K562 (cell line): Measurements from ENCODE around the gene NR2C2AP. TPM values are rescaled to one million over a fixed set of nuclear protein-coding genes. Genes with fewer than 3 reads are reported as not detected.

Experiments
- ATAC-seq: fragments of 200-7000 bp; cut with Tn5 transposase; 3 replicates; pipeline ENCODE4 v1.9.1; 2020; ENCODE audit warnings: moderate library complexity
- BruUV-seq: library from RNA; stranded (reverse); fragments of 400-500 nt; replicated peaks from 2 replicates; lab custom pipeline; 2021; lab: Mats Ljungman, UMichigan
- CTCF ChIA-PET: fragments of 300-600 bp; formaldehyde crosslinking; extraction: SDS; loops from one replicate; lab custom pipeline; 2021; ENCODE audit warnings: low intra/inter-chr PET ratio; lab: Yijun Ruan, JAX
- POLR2A ChIA-PET: fragments of 300-600, 350-650 bp; sonication (Branson Sonifier 250); formaldehyde crosslinking; extraction: SDS; loops from one replicate; lab custom pipeline; 2021; ENCODE audit warnings: antibody characterized with exemption, inconsistent platforms; lab: Yijun Ruan, JAX
- DNase-seq, 4 experiments: peaks; one replicate each; pipeline versions ENCODE4 v3.0.0 to v3.0.0-alpha.2; 2011 to 2018; ENCODE audit warnings: low spot score in 3 of 4, mixed read lengths in 3 of 4; ENCODE audit errors: extremely low read depth in 1 of 4
- FAIRE-seq: peaks from 2 replicates; lab custom pipeline; 2011; peaks lifted over from hg19 to GRCh38; lab: Jason Lieb, UNC
- H2AFZ ChIP-seq: 2 replicates; pipeline ENCODE4 v1.6.0; 2011; ENCODE audit warnings: low read depth, low read length, control low read depth, inconsistent platforms
- H3K27ac ChIP-seq: fragments of 200-600 bp; 3 replicates; pipeline ENCODE4 v1.8.0; 2011; ENCODE audit warnings: low read depth, mild to moderate bottlenecking, control low read depth, inconsistent platforms, low read length, moderate library complexity, mixed read lengths; ENCODE audit errors: extremely low read depth
- H3K27me3 ChIP-seq, 2 experiments: fragments of 300-600 bp in 1 of 2; 2 replicates in 1 of 2; 3 replicates in 1 of 2; pipeline versions ENCODE4 v1.6.0 to v1.8.0; 2011; ENCODE audit warnings: inconsistent platforms in 2 of 2, low read length in 2 of 2, mild to moderate bottlenecking in 1 of 2, mixed read lengths in 1 of 2, moderate library complexity in 1 of 2; ENCODE audit not compliant: control insufficient read depth in 2 of 2, insufficient read depth in 2 of 2
- H3K36me3 ChIP-seq: fragments of 300-600 bp; 3 replicates; pipeline ENCODE4 v1.8.0; 2011; ENCODE audit warnings: mild to moderate bottlenecking, low read length, inconsistent platforms; ENCODE audit not compliant: control insufficient read depth, insufficient read depth
- H3K4me1 ChIP-seq, 2 experiments: fragments of 200-600 bp in 1 of 2; replicated peaks in 1 of 2; 2 replicates in 1 of 2; 3 replicates in 1 of 2; pipeline versions ENCODE4 v1.5.1 to v1.8.0; 2011; ENCODE audit warnings: inconsistent platforms in 2 of 2, low read length in 2 of 2, mild to moderate bottlenecking in 1 of 2, mixed read lengths in 1 of 2, moderate library complexity in 1 of 2; ENCODE audit not compliant: control insufficient read depth in 2 of 2, insufficient read depth in 2 of 2
- H3K4me2 ChIP-seq: 2 replicates; pipeline ENCODE4 v1.6.1; 2011; ENCODE audit warnings: low read length, control low read depth, inconsistent platforms, mixed read lengths; ENCODE audit not compliant: insufficient read depth
- H3K4me3 ChIP-seq: fragments of 200-600 bp; sonication (generic), shearing (Covaris generic); 2 replicates; pipeline ENCODE4 v1.5.1; 2016; ENCODE audit warnings: control low read depth, inconsistent platforms
- H3K79me2 ChIP-seq: fragments of 200-600 bp; 3 replicates; pipeline ENCODE4 v1.8.0; 2011; ENCODE audit warnings: low read length, inconsistent platforms; ENCODE audit not compliant: control insufficient read depth, insufficient read depth
- H3K9ac ChIP-seq, 2 experiments: 2 replicates each; pipeline versions ENCODE4 v1.6.0 to v1.6.1; 2011; ENCODE audit warnings: low read depth in 2 of 2, low read length in 2 of 2, control low read depth in 1 of 2, inconsistent platforms in 1 of 2, mild to moderate bottlenecking in 1 of 2, mixed read lengths in 1 of 2; ENCODE audit not compliant: insufficient read depth in 1 of 2
- H3K9me1 ChIP-seq: one replicate; pipeline ENCODE4 v1.6.0; 2011; ENCODE audit warnings: inconsistent platforms, mild to moderate bottlenecking, low read length, moderate library complexity; ENCODE audit not compliant: control insufficient read depth, insufficient read depth
- H3K9me3 ChIP-seq: replicated peaks from 2 replicates; pipeline ENCODE4 v1.5.1; 2011; ENCODE audit warnings: low read depth, low read length, inconsistent platforms; ENCODE audit not compliant: control insufficient read depth, insufficient read depth
- H4K20me1 ChIP-seq: replicated peaks from 2 replicates; pipeline ENCODE4 v1.6.1; 2011; ENCODE audit warnings: low read length, inconsistent platforms, mixed read lengths; ENCODE audit not compliant: control insufficient read depth, insufficient read depth
- BCOR ChIP-seq: fragments of 450-650 bp; IDR thresholded peaks from 2 replicates; pipeline ENCODE4 v1.6.1; 2016
- BRD4 ChIP-seq: fragments of 200-600 bp; sonication (generic); IDR thresholded peaks from 2 replicates; pipeline ENCODE4 v1.6.1; 2017; ENCODE audit warnings: inconsistent platforms
- CAMTA2 ChIP-seq: fragments of 250-450 bp; sonication (Bioruptor Pico); conservative IDR thresholded peaks from 2 replicates; pipeline ENCODE4 v1.5.1; 2022
- FIP1L1 ChIP-seq: fragments of 200-400 bp; formaldehyde crosslinking; IDR thresholded peaks from 2 replicates; pipeline ENCODE4 v1.6.1; 2018; ENCODE audit warnings: mild to moderate bottlenecking, low read depth, low read length; ENCODE audit not compliant: poor library complexity, severe bottlenecking
- KDM1A ChIP-seq, 2 experiments: fragments of 450-650 bp; IDR thresholded peaks; 2 replicates each; pipeline ENCODE4 v1.6.1; 2016; ENCODE audit warnings: mild to moderate bottlenecking in 2 of 2
- KLF1 ChIP-seq: fragments of 450-650 bp; IDR thresholded peaks from 2 replicates; pipeline ENCODE4 v1.6.1; 2016; ENCODE audit warnings: missing genetic modification characterization, missing compliant biosample characterization
- MAFG ChIP-seq: fragments of 450-650 bp; conservative IDR thresholded peaks from 2 replicates; pipeline ENCODE4 v1.6.1; 2016; ENCODE audit warnings: missing genetic modification characterization, missing compliant biosample characterization
- MEF2A ChIP-seq: IDR thresholded peaks from 2 replicates; pipeline ENCODE4 v1.6.1; 2011; ENCODE audit warnings: low read depth, mild to moderate bottlenecking, low read length, moderate library complexity; ENCODE audit not compliant: control insufficient read depth
- NR0B1 ChIP-seq: fragments of 450-650 bp; IDR thresholded peaks from one replicate; pipeline ENCODE4 v1.6.1; 2018; ENCODE audit warnings: mild to moderate bottlenecking, moderate library complexity; ENCODE audit not compliant: partially characterized antibody
- RAD21 ChIP-seq, 2 experiments: fragments of 250-450 bp in 1 of 2; fragments of 450-650 bp in 1 of 2; sonication (Bioruptor Pico) in 1 of 2; formaldehyde crosslinking in 1 of 2; IDR thresholded peaks in 1 of 2; conservative IDR thresholded peaks in 1 of 2; 2 replicates each; pipeline versions ENCODE4 v1.4.0 to v1.8.0; 2020 to 2022; ENCODE audit warnings: mild to moderate bottlenecking in 2 of 2, moderate library complexity in 1 of 2
- RAD51 ChIP-seq: fragments of 450-650 bp; IDR thresholded peaks from 2 replicates; pipeline ENCODE4 v1.7.1; 2016; ENCODE audit warnings: low read depth, mild to moderate bottlenecking, borderline replicate concordance
- RBBP5 ChIP-seq: fragments of 200-600 bp; sonication (generic); IDR thresholded peaks from 2 replicates; pipeline ENCODE4 v1.6.1; 2012; ENCODE audit warnings: borderline replicate concordance, mild to moderate bottlenecking, low read length, control low read depth, inconsistent platforms; ENCODE audit not compliant: insufficient read depth, poor library complexity, severe bottlenecking
- RBM25 ChIP-seq: fragments of 200-400 bp; formaldehyde crosslinking; IDR thresholded peaks from 2 replicates; pipeline ENCODE4 v1.6.1; 2018; ENCODE audit warnings: low read length, low read depth, moderate library complexity; ENCODE audit not compliant: severe bottlenecking
- SMARCA5 ChIP-seq: fragments of 450-650 bp; IDR thresholded peaks from 2 replicates; pipeline ENCODE4 v1.6.1; 2016
- XRCC4 ChIP-seq: IDR thresholded peaks from one replicate; pipeline ENCODE4 v1.6.1; 2011; ENCODE audit not compliant: insufficient read depth, insufficient read length; ENCODE audit errors: extremely low read depth
- ZFP36 ChIP-seq: fragments of 150-350 bp; IDR thresholded peaks from 2 replicates; pipeline ENCODE4 v1.6.1; 2018; ENCODE audit warnings: low read length, low read depth; ENCODE audit not compliant: partially characterized antibody
- ZNF347 ChIP-seq: fragments of 450-650 bp; formaldehyde crosslinking; IDR thresholded peaks from 2 replicates; pipeline ENCODE4 v1.4.0; 2020; ENCODE audit warnings: low read depth, mild to moderate bottlenecking, moderate library complexity
- ZNF354B ChIP-seq: fragments of 250-450 bp; sonication (Bioruptor Pico); IDR thresholded peaks from 2 replicates; pipeline ENCODE4 v1.4.0; 2020
- ZSCAN29 ChIP-seq: fragments of 450-650 bp; IDR thresholded peaks from 2 replicates; pipeline ENCODE4 v1.6.1; 2017
- WGBS: fragments of 100-300 bp; shearing (Covaris generic); methylation state at CpG from one replicate; pipeline ENCODE4 v1.1.6; 2016; ENCODE audit warnings: low coverage, mixed read lengths; ENCODE audit not compliant: insufficient coverage; ENCODE audit errors: missing lambda C conversion rate; 5-methylcytosine and 5-hydroxymethylcytosine counted together
- in situ Hi-C: fragments of 300-500 bp; cut with MboI; formaldehyde crosslinking; loops from 4 replicates; pipeline ENCODE4 v1.15.0; 2018; ENCODE audit warnings: inconsistent platforms, mixed read lengths
- intact Hi-C: fragments of 100-400 bp; cut with micrococcal nuclease; formaldehyde crosslinking; loops from 2 replicates; pipeline ENCODE4 v1.14.2; 2022
- polyA plus RNA-seq, 8 experiments: library from polyadenylated mRNA; depleted of rRNA in 4 of 8; stranded (reverse) in 5 of 8; unstranded in 3 of 8; fragments of >200 nt; fragmentation: Nextera tagmentation in 2 of 8; fragmentation: Illumina TruSeq in 1 of 8; extraction: Ambion mirVana in 2 of 8; extraction: Trizol in 1 of 8; gene quantifications; 2 replicates each; pipeline versions ENCODE4 v1.2.1 to v1.2.3, GENCODE V29; 2011 to 2014; ENCODE audit warnings: inconsistent platforms in 1 of 8, missing spikeins in 1 of 8
- total RNA-seq, 7 experiments: library from RNA; depleted of rRNA in 6 of 7; stranded (reverse); fragments of >200 nt in 6 of 7; fragmentation: Illumina TruSeq in 2 of 7; extraction: Trizol in 2 of 7; gene quantifications; 2 replicates each; pipeline versions ENCODE4 v1.2.1 to v1.2.3, GENCODE V29; 2011 to 2021; ENCODE audit warnings: low replicate concordance in 1 of 7
- TF ChIP-seq, protein P1 (sequence below): fragments of 250-450 bp; sonication (Bioruptor Pico); IDR thresholded peaks from 2 replicates; pipeline ENCODE4 v1.4.0; 2020; ENCODE audit warnings: mild to moderate bottlenecking, moderate library complexity
- TF ChIP-seq, protein P2 (sequence below), 2 experiments: fragments of 450-650 bp; IDR thresholded peaks; 2 replicates each; pipeline ENCODE4 v1.6.1; 2016

The NR2C2AP gene
- total and polyA plus RNA-seq, 9 of the 15 experiments (the other 6 are each of a cell fraction or from before 2014, with no cell fraction given), result 23.7 to 77.4 (median 32.4) TPM

GRCh38 chr19:19165396-19165795 lies 37.8 kb downstream of the NR2C2AP start:
- Histone ChIP-seq H4K20me1 (peaks cover 8% of the 10 kb centered on the region), H3K36me3 (no peaks in the 10 kb centered on the region), H3K27me3 (no peaks in the 10 kb centered on the region), H3K4me1 (peaks cover 6 to 12% of the 10 kb centered on the region in 2 experiments; a peak in 4 of 5 replicates), H3K4me3 (no peak overlapping the region), H3K9me1 (no peaks in the 10 kb centered on the region), H2AFZ (no peak overlapping the region), H3K9ac (0 out of 4 replicates have a peak overlapping the region, but pooled peaks of 1 of the 2 experiments have one; percentile 36), H3K9me3 (no peaks in the 10 kb centered on the region), H3K27ac (no peak overlapping the region), H3K4me2 (no peak overlapping the region), H3K79me2 (no peaks in the 10 kb centered on the region)
- POLR2A ChIA-PET, result no interaction called here
- DNase-seq (no peak), FAIRE-seq (no peak), ATAC-seq (no peak)
- no TSS peak for BruUV-seq
- 86% methylated on average over 1 of the region's 1 CpG for WGBS
- intact Hi-C loops (no loop called here), in situ Hi-C loops (no loop called here)
- TF ChIP-seq ZNF347 (no peak), RBBP5 (no peak), XRCC4 (no peak), CAMTA2 (CRISPR knock-in tag) (no peak), ZFP36 (peak; percentile 37), ZSCAN29 (no peak), FIP1L1 (no peak), MEF2A (no peak), SMARCA5 (peak; percentile 67; the same call in 1 of the 2 replicates), MAFG (tag) (no peak), BCOR (peak; percentile 79), RAD51 (no peak), NR0B1 (no peak), ZNF354B (CRISPR knock-in tag) (no peak), RAD21 (CRISPR knock-in tag; conservative IDR thresholded peaks at IDR 0.05 in 1 of 2, IDR thresholded peaks at IDR 0.05 in 1 of 2) (no peak), KDM1A (IDR thresholded peaks at IDR 0.05) (peak; percentile 35 to 38; a peak in 1 of 4 replicates), BRD4 (no peak), KLF1 (tag) (no peak), RBM25 (peak; percentile 73)
- TF ChIP-seq, protein P1, sequence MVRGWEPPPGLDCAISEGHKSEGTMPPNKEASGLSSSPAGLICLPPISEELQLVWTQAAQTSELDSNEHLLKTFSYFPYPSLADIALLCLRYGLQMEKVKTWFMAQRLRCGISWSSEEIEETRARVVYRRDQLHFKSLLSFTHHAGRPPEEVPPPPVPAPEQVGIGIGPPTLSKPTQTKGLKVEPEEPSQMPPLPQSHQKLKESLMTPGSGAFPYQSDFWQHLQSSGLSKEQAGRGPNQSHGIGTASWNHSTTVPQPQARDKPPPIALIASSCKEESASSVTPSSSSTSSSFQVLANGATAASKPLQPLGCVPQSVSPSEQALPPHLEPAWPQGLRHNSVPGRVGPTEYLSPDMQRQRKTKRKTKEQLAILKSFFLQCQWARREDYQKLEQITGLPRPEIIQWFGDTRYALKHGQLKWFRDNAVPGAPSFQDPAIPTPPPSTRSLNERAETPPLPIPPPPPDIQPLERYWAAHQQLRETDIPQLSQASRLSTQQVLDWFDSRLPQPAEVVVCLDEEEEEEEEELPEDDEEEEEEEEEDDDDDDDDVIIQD (CRISPR knock-in tag), result no peak
- TF ChIP-seq, protein P2, sequence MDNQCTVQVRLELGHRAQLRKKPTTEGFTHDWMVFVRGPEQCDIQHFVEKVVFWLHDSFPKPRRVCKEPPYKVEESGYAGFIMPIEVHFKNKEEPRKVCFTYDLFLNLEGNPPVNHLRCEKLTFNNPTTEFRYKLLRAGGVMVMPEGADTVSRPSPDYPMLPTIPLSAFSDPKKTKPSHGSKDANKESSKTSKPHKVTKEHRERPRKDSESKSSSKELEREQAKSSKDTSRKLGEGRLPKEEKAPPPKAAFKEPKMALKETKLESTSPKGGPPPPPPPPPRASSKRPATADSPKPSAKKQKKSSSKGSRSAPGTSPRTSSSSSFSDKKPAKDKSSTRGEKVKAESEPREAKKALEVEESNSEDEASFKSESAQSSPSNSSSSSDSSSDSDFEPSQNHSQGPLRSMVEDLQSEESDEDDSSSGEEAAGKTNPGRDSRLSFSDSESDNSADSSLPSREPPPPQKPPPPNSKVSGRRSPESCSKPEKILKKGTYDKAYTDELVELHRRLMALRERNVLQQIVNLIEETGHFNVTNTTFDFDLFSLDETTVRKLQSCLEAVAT (IDR thresholded peaks at IDR 0.05), result no peak
- CTCF ChIA-PET, result no interaction called here
